H9 (cell line): ENCODE measurements around the gene PTAR1. TPM values are rescaled to one million over a fixed set of nuclear protein-coding genes. Genes with fewer than 3 reads are reported as not detected.

Source experiments
- DNase-seq: peaks from one replicate; pipeline ENCODE4 v3.0.0-alpha.2; 2017
- H2AFZ ChIP-seq: one replicate; pipeline ENCODE4 v1.6.1; 2013; ENCODE audit warnings: mild to moderate bottlenecking, low read length, control low read depth, moderate library complexity
- H2AK5ac ChIP-seq: 2 replicates; pipeline ENCODE4 v1.6.1; 2013; ENCODE audit warnings: low read length, control low read depth, mixed read lengths; ENCODE audit not compliant: insufficient read length
- H2BK120ac ChIP-seq: one replicate; pipeline ENCODE4 v1.6.1; 2013; ENCODE audit warnings: low read depth, mild to moderate bottlenecking, low read length, control low read depth, inconsistent platforms; ENCODE audit not compliant: poor library complexity, severe bottlenecking
- H2BK12ac ChIP-seq: 2 replicates; pipeline ENCODE4 v1.6.1; 2013; ENCODE audit warnings: low read length, control low read depth, mixed read lengths, low read depth; ENCODE audit not compliant: insufficient read length
- H2BK15ac ChIP-seq: 2 replicates; pipeline ENCODE4 v1.6.1; 2013; ENCODE audit warnings: low read depth, low read length, control low read depth
- H2BK20ac ChIP-seq: one replicate; pipeline ENCODE4 v1.6.1; 2013; ENCODE audit warnings: low read depth, mild to moderate bottlenecking, low read length, control low read depth, inconsistent platforms; ENCODE audit not compliant: poor library complexity, severe bottlenecking
- H2BK5ac ChIP-seq: 2 replicates; pipeline ENCODE4 v1.6.1; 2013; ENCODE audit warnings: low read length, control low read depth, mixed read lengths; ENCODE audit not compliant: insufficient read length
- H3K14ac ChIP-seq: 2 replicates; pipeline ENCODE4 v1.6.1; 2013; ENCODE audit warnings: low read length, control low read depth; ENCODE audit not compliant: insufficient read depth
- H3K18ac ChIP-seq: 2 replicates; pipeline ENCODE4 v1.6.1; 2013; ENCODE audit warnings: low read depth, mild to moderate bottlenecking, mixed read lengths, low read length, control low read depth; ENCODE audit not compliant: insufficient read length
- H3K23ac ChIP-seq: 2 replicates; pipeline ENCODE4 v1.6.1; 2013; ENCODE audit warnings: low read length, control low read depth, mixed read lengths, low read depth; ENCODE audit not compliant: insufficient read length
- H3K23me2 ChIP-seq: 2 replicates; pipeline ENCODE4 v1.6.1; 2013; ENCODE audit warnings: low read depth, mild to moderate bottlenecking, mixed read lengths, low read length, control low read depth; ENCODE audit not compliant: insufficient read length, poor library complexity, severe bottlenecking
- H3K27ac ChIP-seq: 2 replicates; pipeline ENCODE4 v1.5.1; 2013; ENCODE audit warnings: low read length, control low read depth, mixed read lengths, low read depth; ENCODE audit not compliant: insufficient read length
- H3K27me3 ChIP-seq: 2 replicates; pipeline ENCODE4 v1.6.1; 2013; ENCODE audit warnings: low read length, control low read depth, inconsistent platforms; ENCODE audit not compliant: insufficient read depth
- H3K4ac ChIP-seq: 2 replicates; pipeline ENCODE4 v1.6.1; 2013; ENCODE audit warnings: low read depth, mild to moderate bottlenecking, control low read depth, inconsistent platforms, low read length, moderate library complexity
- H3K4me1 ChIP-seq: 2 replicates; pipeline ENCODE4 v1.6.1; 2013; ENCODE audit warnings: low read length, control low read depth, inconsistent platforms; ENCODE audit not compliant: insufficient read depth
- H3K4me2 ChIP-seq: 2 replicates; pipeline ENCODE4 v1.6.1; 2013; ENCODE audit warnings: low read length, control low read depth, mixed read lengths; ENCODE audit not compliant: insufficient read length, insufficient read depth
- H3K56ac ChIP-seq: 2 replicates; pipeline ENCODE4 v1.6.1; 2013; ENCODE audit warnings: low read depth, mild to moderate bottlenecking, mixed read lengths, low read length, control low read depth; ENCODE audit not compliant: insufficient read length
- H3K79me1 ChIP-seq: 2 replicates; pipeline ENCODE4 v1.6.1; 2013; ENCODE audit warnings: low read depth, mild to moderate bottlenecking, moderate library complexity, low read length, control low read depth, inconsistent platforms; ENCODE audit not compliant: insufficient read depth, poor library complexity, severe bottlenecking
- H3K79me2 ChIP-seq: 2 replicates; pipeline ENCODE4 v1.6.1; 2013; ENCODE audit warnings: low read length, control low read depth, inconsistent platforms; ENCODE audit not compliant: insufficient read depth
- H3K9ac ChIP-seq: 2 replicates; pipeline ENCODE4 v1.6.1; 2013; ENCODE audit warnings: low read length, control low read depth, mixed read lengths; ENCODE audit not compliant: insufficient read length; ENCODE audit errors: extremely low read depth
- H3K9me3 ChIP-seq: one replicate; pipeline ENCODE4 v1.6.1; 2013; ENCODE audit warnings: low read depth, low read length, inconsistent platforms; ENCODE audit not compliant: control insufficient read depth
- H3T11ph ChIP-seq: one replicate; pipeline ENCODE4 v1.6.1; 2013; ENCODE audit warnings: mild to moderate bottlenecking, low read length, control low read depth, inconsistent platforms
- H4K20me1 ChIP-seq: one replicate; pipeline ENCODE4 v1.6.1; 2013; ENCODE audit not compliant: control insufficient read depth, insufficient read length, insufficient read depth
- H4K5ac ChIP-seq: 2 replicates; pipeline ENCODE4 v1.6.1; 2013; ENCODE audit warnings: low read depth, mild to moderate bottlenecking, mixed read lengths, low read length, control low read depth; ENCODE audit not compliant: insufficient read length
- H4K8ac ChIP-seq: replicated peaks from 2 replicates; pipeline ENCODE4 v1.6.1; 2013; ENCODE audit warnings: low read length, control low read depth, mixed read lengths, low read depth; ENCODE audit not compliant: insufficient read length
- H4K91ac ChIP-seq: 2 replicates; pipeline ENCODE4 v1.6.1; 2013; ENCODE audit warnings: low read depth, mild to moderate bottlenecking, moderate library complexity, mixed read lengths, low read length, control low read depth; ENCODE audit not compliant: insufficient read length
- H3K27ac Mint-ChIP-seq, 3 experiments: 2 replicates in 2 of 3; 3 replicates in 1 of 3; pipeline ENCODE4 v1.8.0; 2020 to 2021; ENCODE audit warnings: mixed read lengths in 3 of 3, mild to moderate bottlenecking in 1 of 3, moderate library complexity in 1 of 3
- H3K27me3 Mint-ChIP-seq: 2 replicates; pipeline ENCODE4 v1.8.0; 2021; ENCODE audit warnings: low read depth, mild to moderate bottlenecking, moderate library complexity, mixed read lengths
- H3K36me3 Mint-ChIP-seq, 3 experiments: 2 replicates in 2 of 3; 3 replicates in 1 of 3; pipeline ENCODE4 v1.8.0; 2020 to 2021; ENCODE audit warnings: low read depth in 3 of 3, mixed read lengths in 3 of 3; ENCODE audit not compliant: insufficient read depth in 1 of 3
- H3K4me1 Mint-ChIP-seq, 2 experiments: 2 replicates each; pipeline ENCODE4 v1.8.0; 2020; ENCODE audit warnings: mixed read lengths in 2 of 2
- H3K4me3 Mint-ChIP-seq, 2 experiments: 2 replicates in 1 of 2; 3 replicates in 1 of 2; pipeline ENCODE4 v1.8.0; 2020 to 2021; ENCODE audit warnings: mild to moderate bottlenecking in 2 of 2, mixed read lengths in 2 of 2, moderate library complexity in 1 of 2
- H3K9me3 Mint-ChIP-seq, 2 experiments: 2 replicates in 1 of 2; 3 replicates in 1 of 2; pipeline ENCODE4 v1.8.0; 2020; ENCODE audit warnings: mild to moderate bottlenecking in 2 of 2, mixed read lengths in 2 of 2, moderate library complexity in 1 of 2
- WGBS: extraction: QIAGEN DNeasy Blood & Tissue Kit; methylation state at CpG from one replicate; pipeline ENCODE4 v1.1.7; 2013; ENCODE audit warnings: missing lambda C conversion rate, low lambda C conversion rate, mixed read lengths; ENCODE audit not compliant: insufficient read length; ENCODE audit errors: extremely low coverage; 5-methylcytosine and 5-hydroxymethylcytosine counted together
- total RNA-seq: library from RNA; stranded (reverse); gene quantifications from 2 replicates; pipeline ENCODE4 v1.2.1, GENCODE V29; 2021
- TF ChIP-seq, protein P1 (sequence below): fragments of 200-600 bp; sonication (generic); conservative IDR thresholded peaks from 3 replicates; pipeline ENCODE4 v1.8.0; 2021; ENCODE audit warnings: antibody characterized with exemption, mild to moderate bottlenecking

Gene PTAR1
- total RNA-seq, 1 experiment from 2014 or later, result 117 TPM

- H2AK5ac ChIP-seq, result no peak overlapping the region
- H2BK15ac ChIP-seq, result no peak overlapping the region
- no peak overlapping the region for H3K27ac ChIP-seq
- no peak overlapping the region for H2BK5ac ChIP-seq
- H3K4me1 Mint-ChIP-seq, result peaks cover 25 to 37% of the 10 kb centered on the region in 2 experiments
- H3K27me3 ChIP-seq, result no peaks in the 10 kb centered on the region
- DNase-seq, result no peak
- H3K18ac ChIP-seq, result no peak overlapping the region
- no peak overlapping the region for H2AFZ ChIP-seq
- H3K14ac ChIP-seq, result no peak overlapping the region
- H3K56ac ChIP-seq, result no peak overlapping the region
- no peaks in the 10 kb centered on the region for H3K9me3 ChIP-seq
- WGBS, result no CpG with 5 or more reads among the region's 5 CpGs
- H3K23me2 ChIP-seq, result no peaks in the 10 kb centered on the region
- no peaks in the 10 kb centered on the region for H3K27me3 Mint-ChIP-seq
- no peak overlapping the region for H3K4ac ChIP-seq
- H3K36me3 Mint-ChIP-seq, result peaks cover 11 to 68% (median 62%) of the 10 kb centered on the region in 3 experiments; a peak in 6 of 7 replicates
- no peak overlapping the region for H3K4me3 Mint-ChIP-seq
- H3T11ph ChIP-seq, result no peak overlapping the region
- TF ChIP-seq, protein P1, sequence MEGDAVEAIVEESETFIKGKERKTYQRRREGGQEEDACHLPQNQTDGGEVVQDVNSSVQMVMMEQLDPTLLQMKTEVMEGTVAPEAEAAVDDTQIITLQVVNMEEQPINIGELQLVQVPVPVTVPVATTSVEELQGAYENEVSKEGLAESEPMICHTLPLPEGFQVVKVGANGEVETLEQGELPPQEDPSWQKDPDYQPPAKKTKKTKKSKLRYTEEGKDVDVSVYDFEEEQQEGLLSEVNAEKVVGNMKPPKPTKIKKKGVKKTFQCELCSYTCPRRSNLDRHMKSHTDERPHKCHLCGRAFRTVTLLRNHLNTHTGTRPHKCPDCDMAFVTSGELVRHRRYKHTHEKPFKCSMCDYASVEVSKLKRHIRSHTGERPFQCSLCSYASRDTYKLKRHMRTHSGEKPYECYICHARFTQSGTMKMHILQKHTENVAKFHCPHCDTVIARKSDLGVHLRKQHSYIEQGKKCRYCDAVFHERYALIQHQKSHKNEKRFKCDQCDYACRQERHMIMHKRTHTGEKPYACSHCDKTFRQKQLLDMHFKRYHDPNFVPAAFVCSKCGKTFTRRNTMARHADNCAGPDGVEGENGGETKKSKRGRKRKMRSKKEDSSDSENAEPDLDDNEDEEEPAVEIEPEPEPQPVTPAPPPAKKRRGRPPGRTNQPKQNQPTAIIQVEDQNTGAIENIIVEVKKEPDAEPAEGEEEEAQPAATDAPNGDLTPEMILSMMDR, result no peak
- H2BK20ac ChIP-seq, result no peak overlapping the region
- peaks cover 3% of the 10 kb centered on the region for H3K4me1 ChIP-seq
- H4K20me1 ChIP-seq, result no peaks in the 10 kb centered on the region
- peak overlapping the region in 2 of 3 experiments; percentile 2 to 19; a peak in 3 of 7 replicates for H3K27ac Mint-ChIP-seq
- H3K79me2 ChIP-seq, result peaks cover 27% of the 10 kb centered on the region
- no peak overlapping the region for H3K23ac ChIP-seq
- no peak overlapping the region for H3K4me2 ChIP-seq
- peaks cover 4% of the 10 kb centered on the region for H3K79me1 ChIP-seq
- H2BK120ac ChIP-seq, result no peak overlapping the region
- no peak overlapping the region for H4K5ac ChIP-seq
- no peak overlapping the region for H2BK12ac ChIP-seq
- H3K9ac ChIP-seq, result no peak overlapping the region
- no peak overlapping the region for H4K91ac ChIP-seq
- no peak overlapping the region for H4K8ac ChIP-seq
- H3K9me3 Mint-ChIP-seq, result no peaks in the 10 kb centered on the region
Measured at GRCh38 chr9:69743930-69744329, 15.9 kb downstream of the PTAR1 start.
